Brain microvascular endothelial cell (primary cell): ENCODE data around the gene SPINDOC.
"Not testable (repeated sequence)": the region's sequence is repeated elsewhere in the genome, so short reads cannot be mapped to it uniquely, and the experiment has no call there.

ENCODE experiments used
- DNase-seq: peaks from one replicate; pipeline ENCODE4 v3.0.0-alpha.2; 2020
- H3K27ac ChIP-seq: fragments of 250-450 bp; sonication (Bioruptor Pico); 2 replicates; pipeline ENCODE4 v1.5.1; 2020; ENCODE audit warnings: mild to moderate bottlenecking, moderate library complexity
- H3K27me3 ChIP-seq: fragments of 250-450 bp; sonication (Bioruptor Pico); replicated peaks from 2 replicates; pipeline ENCODE4 v1.5.1; 2020; ENCODE audit warnings: mild to moderate bottlenecking
- H3K36me3 ChIP-seq: fragments of 250-450 bp; sonication (Bioruptor Pico); replicated peaks from 2 replicates; pipeline ENCODE4 v1.5.1; 2020; ENCODE audit warnings: mild to moderate bottlenecking
- H3K4me3 ChIP-seq: 2 replicates; pipeline ENCODE4 v1.5.1; 2011; ENCODE audit warnings: low read depth, mild to moderate bottlenecking, control low read depth, low read length, moderate library complexity
- in situ Hi-C: cut with HindIII; loops from 2 replicates; pipeline ENCODE4 v1.10.0; 2017; ENCODE audit warnings: low sequenced_read_pairs, low pct_ligation_motif_present
- TF ChIP-seq, protein P1 (sequence below): IDR thresholded peaks from 2 replicates; pipeline ENCODE4 v1.5.1; 2011; ENCODE audit warnings: low read depth, mild to moderate bottlenecking, moderate library complexity, low read length, control low read depth, inconsistent platforms; ENCODE audit errors: missing control alignments

Gene SPINDOC

DNA sequence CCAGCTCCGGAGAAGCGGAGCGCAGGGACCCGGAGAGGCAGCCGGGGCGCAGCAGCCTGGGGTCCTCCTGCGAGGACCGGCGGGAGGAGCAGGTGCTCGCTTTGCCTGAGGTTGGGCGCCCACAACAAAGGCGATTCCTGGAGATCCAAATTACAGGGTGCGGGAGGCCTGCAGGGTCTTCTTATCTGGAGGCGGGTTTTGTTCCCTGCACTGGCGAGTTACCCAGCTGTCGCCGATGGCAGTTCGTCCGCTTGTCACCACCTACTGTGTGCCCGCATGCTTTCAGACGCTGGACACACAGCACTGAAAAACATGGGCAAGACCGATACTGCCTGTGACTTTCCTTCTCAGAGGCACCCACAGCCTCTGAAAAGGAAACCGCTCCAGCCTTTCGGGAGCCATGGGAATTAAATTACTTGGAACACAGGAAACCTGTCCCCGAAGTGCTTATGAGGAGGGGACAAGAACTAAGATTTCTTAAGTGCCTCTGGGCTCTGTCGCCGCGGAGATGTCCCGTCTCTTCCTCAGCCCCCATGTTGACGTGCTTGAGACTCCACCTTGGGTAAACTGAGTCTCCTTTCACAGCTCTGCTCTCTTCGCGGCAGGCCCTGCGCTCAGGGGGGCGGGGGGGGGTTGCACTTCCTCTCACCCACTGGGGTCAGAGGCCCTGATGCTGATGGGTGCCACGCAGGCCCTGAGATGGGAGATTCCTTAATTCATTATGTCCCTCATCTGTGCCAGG, 43.4 kb upstream of the SPINDOC start:
- Histone ChIP-seq H3K27me3 (no peaks in the 10 kb centered on the region), H3K4me3 (peak overlapping the region; percentile 72), H3K36me3 (no peaks in the 10 kb centered on the region), H3K27ac (no peak overlapping the region)
- DNase-seq: no peak
- TF ChIP-seq, protein P1, sequence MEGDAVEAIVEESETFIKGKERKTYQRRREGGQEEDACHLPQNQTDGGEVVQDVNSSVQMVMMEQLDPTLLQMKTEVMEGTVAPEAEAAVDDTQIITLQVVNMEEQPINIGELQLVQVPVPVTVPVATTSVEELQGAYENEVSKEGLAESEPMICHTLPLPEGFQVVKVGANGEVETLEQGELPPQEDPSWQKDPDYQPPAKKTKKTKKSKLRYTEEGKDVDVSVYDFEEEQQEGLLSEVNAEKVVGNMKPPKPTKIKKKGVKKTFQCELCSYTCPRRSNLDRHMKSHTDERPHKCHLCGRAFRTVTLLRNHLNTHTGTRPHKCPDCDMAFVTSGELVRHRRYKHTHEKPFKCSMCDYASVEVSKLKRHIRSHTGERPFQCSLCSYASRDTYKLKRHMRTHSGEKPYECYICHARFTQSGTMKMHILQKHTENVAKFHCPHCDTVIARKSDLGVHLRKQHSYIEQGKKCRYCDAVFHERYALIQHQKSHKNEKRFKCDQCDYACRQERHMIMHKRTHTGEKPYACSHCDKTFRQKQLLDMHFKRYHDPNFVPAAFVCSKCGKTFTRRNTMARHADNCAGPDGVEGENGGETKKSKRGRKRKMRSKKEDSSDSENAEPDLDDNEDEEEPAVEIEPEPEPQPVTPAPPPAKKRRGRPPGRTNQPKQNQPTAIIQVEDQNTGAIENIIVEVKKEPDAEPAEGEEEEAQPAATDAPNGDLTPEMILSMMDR: no peak
- in situ Hi-C loops: no loop called here

DNA sequence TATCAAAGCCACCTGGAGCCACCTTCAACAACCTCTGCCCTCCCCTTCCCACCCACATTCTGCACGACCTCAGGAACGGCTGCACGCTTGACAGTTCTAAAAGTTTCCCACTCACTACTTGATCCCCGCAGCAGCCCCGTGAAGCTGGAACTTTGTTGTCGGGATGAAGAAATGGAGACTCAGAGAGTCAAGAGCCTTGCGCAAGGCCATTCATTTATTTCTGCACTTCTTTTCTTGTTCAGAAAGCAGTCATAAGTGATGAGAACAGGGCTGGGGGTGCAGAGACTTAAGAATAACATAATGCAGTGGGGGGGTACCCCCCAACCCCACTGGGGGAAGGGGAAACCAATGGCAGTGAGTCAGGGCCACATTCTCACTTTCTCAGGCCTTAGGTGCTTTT, 42.5 kb upstream of the SPINDOC start:
- TF ChIP-seq, protein P1: no peak
- no peak for DNase-seq
- no peaks in the 10 kb centered on the region for H3K27me3 ChIP-seq
- no peak overlapping the region for H3K4me3 ChIP-seq
- no peaks in the 10 kb centered on the region for H3K36me3 ChIP-seq
- H3K27ac ChIP-seq: no peak overlapping the region
- in situ Hi-C loops: no loop called here

DNA sequence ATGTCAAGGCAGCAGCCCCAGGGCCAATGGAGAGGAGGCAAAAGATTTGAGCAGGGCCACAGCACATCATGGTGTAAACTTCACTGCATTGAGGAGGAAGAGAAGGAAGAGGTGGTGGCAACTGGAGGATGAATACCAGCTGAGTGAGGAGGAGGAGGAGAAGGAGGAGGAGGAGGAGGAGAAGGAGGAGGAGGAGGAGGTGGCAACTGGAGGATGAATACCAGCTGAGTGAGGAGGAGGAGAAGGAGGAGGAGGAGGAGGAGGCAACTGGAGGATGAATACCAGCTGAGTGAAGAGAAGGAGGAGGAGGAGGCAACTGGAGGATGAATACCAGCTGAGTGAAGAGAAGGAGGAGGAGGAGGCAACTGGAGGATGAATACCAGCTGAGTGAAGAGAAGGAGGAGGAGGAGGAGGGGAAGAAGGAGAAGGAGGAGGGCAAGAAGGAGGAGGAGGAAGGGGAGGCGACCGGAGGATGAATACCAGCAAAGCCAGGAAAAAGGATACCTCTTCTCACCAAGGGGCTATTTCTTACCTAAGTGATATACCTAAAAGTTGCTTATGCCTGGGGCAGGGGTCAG, 41.4 kb upstream of the SPINDOC start:
- H3K27ac ChIP-seq, DNase-seq, H3K27me3 ChIP-seq, H3K4me3 ChIP-seq, in situ Hi-C loops, H3K36me3 ChIP-seq: not testable (repeated sequence)

DNA sequence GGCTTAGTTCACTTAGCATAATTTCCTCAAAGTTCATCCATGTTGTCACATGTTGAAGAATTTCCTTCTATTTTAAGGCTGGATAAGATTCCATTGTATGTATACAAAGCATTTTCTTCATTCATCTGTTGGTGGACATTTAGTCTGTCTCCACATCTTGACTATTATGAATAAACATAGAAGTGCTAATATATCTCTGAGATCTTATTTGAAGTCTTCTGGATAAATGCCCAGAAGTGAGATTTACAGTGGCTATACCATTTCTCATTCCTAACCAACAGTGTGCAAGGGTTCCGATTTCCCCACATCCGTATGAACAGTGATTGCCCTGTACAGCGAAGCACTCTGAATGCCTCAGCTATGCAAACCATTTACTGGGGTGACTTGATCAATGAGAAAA, 38.1 kb upstream of the SPINDOC start:
- Histone ChIP-seq H3K36me3 (no peaks in the 10 kb centered on the region), H3K27me3 (no peaks in the 10 kb centered on the region), H3K27ac (no peak overlapping the region), H3K4me3 (no peak overlapping the region)
- TF ChIP-seq, protein P1: no peak
- no peak for DNase-seq
- in situ Hi-C loops: no loop called here

DNA sequence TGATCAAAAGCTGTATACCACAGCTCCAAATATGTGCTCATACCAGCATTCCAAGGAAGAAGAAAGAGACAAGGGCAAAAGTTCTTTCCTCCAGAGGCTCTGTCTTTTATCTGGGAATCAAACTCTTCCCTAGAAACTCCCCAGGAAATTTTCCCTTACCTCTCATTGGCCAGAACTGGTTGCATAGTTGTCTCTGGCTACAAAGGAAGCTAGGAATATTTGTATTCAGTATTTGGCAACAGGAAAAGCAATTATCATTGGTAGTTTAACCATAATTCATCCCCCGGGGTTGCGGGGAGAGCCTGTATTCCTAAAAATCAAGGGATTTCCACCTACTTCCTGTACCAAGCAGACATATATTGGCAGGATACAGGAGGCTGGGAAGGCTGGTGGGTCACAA, 34.2 kb upstream of the SPINDOC start:
- Histone ChIP-seq H3K36me3 (no peaks in the 10 kb centered on the region), H3K27ac (no peak overlapping the region), H3K27me3 (no peaks in the 10 kb centered on the region), H3K4me3 (no peak overlapping the region)
- TF ChIP-seq, protein P1: no peak
- in situ Hi-C loops: no loop called here
- DNase-seq: no peak

DNA sequence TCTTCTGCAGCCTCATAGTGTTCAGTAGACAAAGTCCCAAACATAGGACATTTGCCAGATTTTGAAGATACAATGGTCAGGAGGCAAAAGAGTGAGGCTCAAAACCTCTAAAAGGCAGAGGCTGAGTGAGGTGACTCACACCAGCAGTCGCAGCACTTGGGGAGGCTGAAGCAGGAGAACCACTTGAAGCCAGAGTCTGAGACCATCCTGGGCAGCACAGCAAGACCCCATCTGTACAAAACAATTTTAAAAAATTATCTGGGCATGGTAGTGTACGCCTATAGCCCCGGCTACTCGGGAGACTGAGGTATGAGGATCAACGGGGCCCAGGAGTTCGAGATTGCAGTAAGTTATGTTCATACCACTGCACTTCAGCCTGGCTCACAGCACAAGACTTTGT, 30.5 kb upstream of the SPINDOC start:
- Histone ChIP-seq H3K4me3 (no peak overlapping the region), H3K27ac (no peak overlapping the region), H3K36me3 (no peaks in the 10 kb centered on the region), H3K27me3 (no peaks in the 10 kb centered on the region)
- in situ Hi-C loops: no loop called here
- DNase-seq: no peak
- TF ChIP-seq, protein P1: no peak
